Caco-2 (cell line): Measurements from ENCODE around the gene DPY30. TPM values are rescaled to one million over a fixed set of nuclear protein-coding genes. Genes with fewer than 3 reads are reported as not detected.
"Not testable (repeated sequence)": the region's sequence is repeated elsewhere in the genome, so short reads cannot be mapped to it uniquely, and the experiment has no call there.

ENCODE experiments used
- BruUV-seq: library from RNA; stranded (reverse); fragments of 400-500 nt; replicated peaks from 2 replicates; lab custom pipeline; 2021; lab: Mats Ljungman, UMichigan
- CTCF ChIA-PET: fragments of 300-600 bp; sonication (Branson Sonifier 250); formaldehyde crosslinking; loops from one replicate; lab custom pipeline; 2022; ENCODE audit warnings: antibody characterized with exemption; lab: Charles Lee
- POLR2A ChIA-PET: fragments of 300-600 bp; sonication (Branson Sonifier 250); formaldehyde crosslinking; loops from one replicate; lab custom pipeline; 2022; ENCODE audit warnings: antibody characterized with exemption; lab: Charles Lee
- DNase-seq, 2 experiments: peaks; one replicate each; pipeline versions ENCODE4 v3.0.0 to v3.0.0-alpha.2; 2020 to 2022
- H3K27me3 ChIP-seq: replicated peaks from 2 replicates; pipeline ENCODE4 v1.6.0; 2011; ENCODE audit warnings: low read length; ENCODE audit not compliant: control insufficient read depth, insufficient read depth
- H3K36me3 ChIP-seq: 2 replicates; pipeline ENCODE4 v1.5.1; 2011; ENCODE audit warnings: low read length; ENCODE audit not compliant: control insufficient read depth, insufficient read depth
- H3K4me1 ChIP-seq: fragments of 250-450 bp; sonication (Bioruptor Pico); 2 replicates; pipeline ENCODE4 v1.5.1; 2020; ENCODE audit warnings: mild to moderate bottlenecking
- H3K4me3 ChIP-seq: 2 replicates; pipeline ENCODE4 v1.5.1; 2011; ENCODE audit warnings: low read depth, mild to moderate bottlenecking, control low read depth, low read length
- H3K9me3 ChIP-seq: fragments of 250-450 bp; sonication (Bioruptor Pico); 2 replicates; pipeline ENCODE4 v1.5.1; 2020; ENCODE audit warnings: mild to moderate bottlenecking, moderate library complexity
- H3K27ac Mint-ChIP-seq: one replicate; pipeline ENCODE4 v1.8.0; 2022; ENCODE audit warnings: mixed read lengths; ENCODE audit not compliant: unreplicated experiment
- H3K27me3 Mint-ChIP-seq: one replicate; pipeline ENCODE4 v1.8.0; 2022; ENCODE audit warnings: mixed read lengths; ENCODE audit not compliant: insufficient read depth, unreplicated experiment
- H3K36me3 Mint-ChIP-seq: one replicate; pipeline ENCODE4 v1.8.0; 2022; ENCODE audit warnings: mild to moderate bottlenecking, mixed read lengths; ENCODE audit not compliant: insufficient read depth, unreplicated experiment
- H3K4me1 Mint-ChIP-seq: one replicate; pipeline ENCODE4 v1.8.0; 2022; ENCODE audit warnings: low read depth, mixed read lengths; ENCODE audit not compliant: unreplicated experiment
- H3K4me3 Mint-ChIP-seq: one replicate; pipeline ENCODE4 v1.8.0; 2022; ENCODE audit warnings: mild to moderate bottlenecking, moderate library complexity, mixed read lengths; ENCODE audit not compliant: unreplicated experiment
- H3K9me3 Mint-ChIP-seq: one replicate; pipeline ENCODE4 v1.8.0; 2022; ENCODE audit warnings: mixed read lengths; ENCODE audit not compliant: unreplicated experiment
- CTCF ChIP-seq, 2 experiments: fragments of 200-600 bp in 1 of 2; IDR thresholded peaks; 1 replicate in 1 of 2; 2 replicates in 1 of 2; pipeline versions ENCODE4 v1.5.1 to v1.8.0; 2011 to 2022; ENCODE audit warnings: antibody characterized with exemption in 1 of 2, control low read depth in 1 of 2, inconsistent platforms in 1 of 2, low read depth in 1 of 2, low read length in 1 of 2, mild to moderate bottlenecking in 1 of 2, moderate library complexity in 1 of 2; ENCODE audit not compliant: insufficient read depth in 1 of 2, severe bottlenecking in 1 of 2, unreplicated experiment in 1 of 2
- intact Hi-C: fragments of 100-400 bp; cut with micrococcal nuclease; formaldehyde crosslinking; loops from one replicate; pipeline ENCODE4 v1.10.0; 2022; ENCODE audit not compliant: unreplicated experiment
- total RNA-seq: library from RNA; stranded (reverse); gene quantifications from 2 replicates; pipeline ENCODE4 v1.2.3, GENCODE V29; 2022

Gene DPY30
- total RNA-seq, 1 experiment from 2014 or later = 136 TPM

DNA sequence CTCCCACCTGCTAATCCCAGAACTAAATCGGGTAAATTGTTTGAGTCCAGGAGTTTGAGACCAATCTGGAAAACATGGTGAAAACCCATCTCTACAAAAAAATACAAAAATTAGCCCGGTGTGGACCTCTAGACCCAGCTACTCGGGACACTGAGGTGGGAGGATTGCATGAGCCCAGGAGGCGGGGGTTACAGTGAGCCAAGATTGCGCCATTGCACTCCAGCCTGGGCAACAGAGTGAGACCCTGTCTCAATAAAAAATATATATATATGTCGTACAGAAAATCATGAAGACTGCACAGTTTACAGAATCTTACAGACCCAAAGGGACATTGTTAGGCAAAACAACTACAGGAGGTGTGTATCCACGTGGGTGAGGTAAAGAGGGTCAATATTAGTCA lies 4.0 kb upstream of the DPY30 start:
- intact Hi-C loops = no loop called here
- CTCF ChIA-PET = no interaction called here
- TF ChIP-seq CTCF (IDR thresholded peaks at IDR 0.05; ENCODE audit: insufficient read depth in 1 of 2, low read depth in 1 of 2, low read length in 1 of 2, severe bottlenecking in 1 of 2, unreplicated experiment in 1 of 2) = no peak

GRCh38 chr2:32034198-32034887 lies 5.3 kb downstream of the DPY30 start:
- H3K36me3 ChIP-seq, CTCF ChIA-PET, POLR2A ChIA-PET, H3K4me3 Mint-ChIP-seq, H3K27me3 ChIP-seq, H3K4me1 ChIP-seq, H3K9me3 ChIP-seq, H3K4me3 ChIP-seq, BruUV-seq, intact Hi-C loops, H3K4me1 Mint-ChIP-seq, H3K27me3 Mint-ChIP-seq, H3K27ac Mint-ChIP-seq, H3K9me3 Mint-ChIP-seq, DNase-seq: not testable (repeated sequence)
- H3K36me3 Mint-ChIP-seq = peaks cover 28% of the 10 kb centered on the region

More for the DNA sequence above, 4.0 kb upstream of the DPY30 start:
- no peak overlapping the region for H3K4me3 Mint-ChIP-seq
- POLR2A ChIA-PET = no interaction called here
- H3K36me3 Mint-ChIP-seq = peaks cover 13% of the 10 kb centered on the region
- no peak for DNase-seq
- Histone ChIP-seq H3K27me3 (no peaks in the 10 kb centered on the region), H3K36me3 (no peaks in the 10 kb centered on the region), H3K4me1 (peaks cover 9% of the 10 kb centered on the region; the same call in 1 of the 2 replicates), H3K4me3 (no peak overlapping the region), H3K9me3 (no peaks in the 10 kb centered on the region)
- no peaks in the 10 kb centered on the region for H3K27me3 Mint-ChIP-seq
- BruUV-seq = no TSS peak
- H3K9me3 Mint-ChIP-seq = no peaks in the 10 kb centered on the region
- H3K4me1 Mint-ChIP-seq = no peaks in the 10 kb centered on the region
- H3K27ac Mint-ChIP-seq = no peak overlapping the region

- DNase-seq, H3K9me3 Mint-ChIP-seq, CTCF ChIA-PET, H3K4me1 ChIP-seq, BruUV-seq, H3K36me3 ChIP-seq, H3K27me3 Mint-ChIP-seq, H3K4me1 Mint-ChIP-seq, H3K27me3 ChIP-seq, H3K27ac Mint-ChIP-seq, H3K4me3 Mint-ChIP-seq, POLR2A ChIA-PET, H3K9me3 ChIP-seq, H3K4me3 ChIP-seq, intact Hi-C loops: not testable (repeated sequence)
- H3K36me3 Mint-ChIP-seq = peaks cover 28% of the 10 kb centered on the region
These were observed 20.7 kb downstream of the DPY30 start for GRCh38 chr2:32018789-32019482.

- Histone ChIP-seq H3K9me3 (no peaks in the 10 kb centered on the region), H3K4me1 (peaks cover 13% of the 10 kb centered on the region), H3K36me3 (no peaks in the 10 kb centered on the region), H3K4me3 (no peak overlapping the region), H3K27me3 (no peaks in the 10 kb centered on the region)
- peaks cover 7% of the 10 kb centered on the region for H3K4me1 Mint-ChIP-seq
- BruUV-seq = no TSS peak
- no peak overlapping the region for H3K4me3 Mint-ChIP-seq
- DNase-seq = no peak
- TF ChIP-seq CTCF (IDR thresholded peaks at IDR 0.05; ENCODE audit: insufficient read depth in 1 of 2, low read depth in 1 of 2, low read length in 1 of 2, severe bottlenecking in 1 of 2, unreplicated experiment in 1 of 2) = no peak
- H3K36me3 Mint-ChIP-seq = peaks cover 33% of the 10 kb centered on the region
- intact Hi-C loops = no loop called here
- POLR2A ChIA-PET = no interaction called here
- H3K27me3 Mint-ChIP-seq = no peaks in the 10 kb centered on the region
- CTCF ChIA-PET = no interaction called here
- H3K27ac Mint-ChIP-seq = no peak overlapping the region
- no peaks in the 10 kb centered on the region for H3K9me3 Mint-ChIP-seq
These were observed 26.7 kb downstream of the DPY30 start for GRCh38 chr2:32012872-32013271.
